T-helper 9 cell (primary cell): ENCODE measurements around the gene GALNT18.

Source experiments
- DNase-seq: peaks from one replicate; pipeline ENCODE4 v3.0.0-alpha.2; 2020

GALNT18 gene

GRCh38 chr11:11525283-11525682, 96.5 kb downstream of the GALNT18 start:
- no peak for DNase-seq

- DNase-seq: no peak
Measured at GRCh38 chr11:11524436-11525061, 97.3 kb downstream of the GALNT18 start.

- no peak for DNase-seq
Measured at GRCh38 chr11:11522591-11522990, 99.2 kb downstream of the GALNT18 start.

GRCh38 chr11:11521306-11522002, 100.4 kb downstream of the GALNT18 start:
- DNase-seq: no peak

GRCh38 chr11:11520231-11521015, 101.4 kb downstream of the GALNT18 start:
- no peak for DNase-seq

GRCh38 chr11:11519184-11519583, 102.6 kb downstream of the GALNT18 start:
- DNase-seq: no peak

GRCh38 chr11:11514246-11514645, 107.6 kb downstream of the GALNT18 start:
- no peak for DNase-seq

GRCh38 chr11:11513422-11513821, 108.4 kb downstream of the GALNT18 start:
- no peak for DNase-seq

GRCh38 chr11:11512929-11513328, 108.9 kb downstream of the GALNT18 start:
- no peak for DNase-seq

- DNase-seq: no peak
Measured at GRCh38 chr11:11512502-11512901, 109.3 kb downstream of the GALNT18 start.

- DNase-seq: no peak
Measured at GRCh38 chr11:11512090-11512489, 109.7 kb downstream of the GALNT18 start.

- DNase-seq: no peak
Measured at GRCh38 chr11:11510939-11511338, 110.9 kb downstream of the GALNT18 start.

- DNase-seq: no peak
Measured at GRCh38 chr11:11505692-11506091, 116.1 kb downstream of the GALNT18 start.

- no peak for DNase-seq
Measured at GRCh38 chr11:11505190-11505589, 116.6 kb downstream of the GALNT18 start.

GRCh38 chr11:11504071-11504470, 117.7 kb downstream of the GALNT18 start:
- no peak for DNase-seq

- DNase-seq: no peak
Measured at GRCh38 chr11:11502263-11502861, 119.4 kb downstream of the GALNT18 start.

GRCh38 chr11:11501546-11502262, 120.1 kb downstream of the GALNT18 start:
- no peak for DNase-seq

GRCh38 chr11:11500744-11501487, 120.9 kb downstream of the GALNT18 start:
- no peak for DNase-seq

- DNase-seq: no peak
Measured at GRCh38 chr11:11499300-11499699, 122.5 kb downstream of the GALNT18 start.

GRCh38 chr11:11498195-11498594, 123.6 kb downstream of the GALNT18 start:
- no peak for DNase-seq

- no peak for DNase-seq
Measured at GRCh38 chr11:11496879-11497278, 124.9 kb downstream of the GALNT18 start.

- DNase-seq: no peak
Measured at GRCh38 chr11:11494348-11494747, 127.5 kb downstream of the GALNT18 start.
